Measurements from ENCODE around the gene LRMDA. TPM values are rescaled to one million over a fixed set of nuclear protein-coding genes. Genes with fewer than 3 reads are reported as not detected.
"Not testable (repeated sequence)": the region's sequence is repeated elsewhere in the genome, so short reads cannot be mapped to it uniquely, and the experiment has no call there.

The LRMDA gene
- total and polyA plus RNA-seq, 2 of the 8 experiments (the other 6 are each of a cell fraction or from before 2014, with no cell fraction given): 0.86 to 2.8 TPM

DNA sequence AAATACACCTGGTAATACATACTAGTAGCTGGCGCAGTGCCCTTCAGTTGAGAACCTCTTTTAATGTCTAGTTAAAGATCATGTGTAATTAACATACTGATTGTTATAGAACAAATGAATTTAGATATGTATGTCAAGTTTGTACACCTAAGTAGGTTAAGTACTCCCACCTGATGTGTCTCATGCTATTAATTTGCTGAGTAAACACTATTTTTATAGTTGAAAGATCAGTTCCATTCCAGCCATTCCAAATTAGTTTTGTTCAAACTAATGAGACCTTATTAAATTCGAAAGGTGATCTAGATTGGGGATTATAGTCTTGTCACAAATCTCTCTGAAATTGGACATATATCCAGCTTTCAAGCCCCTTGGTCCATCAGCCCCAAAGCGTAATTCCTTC, 710.0 kb downstream of the LRMDA start:
- no peaks in the 10 kb centered on the region for H3K79me2 ChIP-seq (ENCODE audit: control insufficient read depth in 1 of 2, insufficient read depth in 2 of 2, low read length in 2 of 2)
- H3K27ac ChIP-seq (ENCODE audit: low read depth, low read length): no peak overlapping the region
- no peak for DNase-seq (ENCODE audit: low read depth in 1 of 2, low spot score in 2 of 2)
- TF ChIP-seq POLR2A (IDR thresholded peaks at IDR 0.05; ENCODE audit: control extremely low read depth in 1 of 2, low read depth in 2 of 2, low read length in 2 of 2) (no peak), MAFK (IDR thresholded peaks at IDR 0.05; ENCODE audit: low read depth, low read length) (peak; percentile 55; the same call in 1 of the 2 replicates)
- POLR2A ChIA-PET (ENCODE audit: partially characterized antibody): interaction anchor here (1.3 kb wide), 1 partner anchor 8 kb away, joined by 5 read pairs; no protein-coding TSS in a partner anchor
- H4K8ac ChIP-seq (ENCODE audit: extremely low read depth, insufficient read depth, low read length): no peak overlapping the region
- H2BK12ac ChIP-seq (ENCODE audit: low read depth, low read length): no peak overlapping the region
- no peak overlapping the region for H3K4me2 ChIP-seq (ENCODE audit: insufficient read depth in 1 of 2, low read depth in 2 of 2, low read length in 2 of 2)
- H2AK5ac ChIP-seq (ENCODE audit: low read depth, low read length): no peak overlapping the region
- H3K27me3 ChIP-seq (replicated peaks in 1 of 4; ENCODE audit: control insufficient read depth in 3 of 4, extremely low read depth in 1 of 4, insufficient read depth in 3 of 4, low read length in 3 of 4): no peaks in the 10 kb centered on the region
- no peak overlapping the region for H3K56ac ChIP-seq (replicated peaks; ENCODE audit: insufficient read length, low read depth, low read length)
- no peak overlapping the region for H3K4me3 ChIP-seq (ENCODE audit: extremely low read depth in 1 of 4, insufficient read depth in 2 of 4, low read depth in 3 of 4, low read length in 4 of 4)
- H3K4me1 ChIP-seq (replicated peaks in 1 of 4; ENCODE audit: control insufficient read depth in 3 of 4, insufficient read depth in 4 of 4, low read length in 3 of 4): no peaks in the 10 kb centered on the region
- no peak for FAIRE-seq
- H3K23me2 ChIP-seq (ENCODE audit: low read depth, low read length): no peaks in the 10 kb centered on the region
- no peaks in the 10 kb centered on the region for H4K20me1 ChIP-seq (replicated peaks in 1 of 2; ENCODE audit: control insufficient read depth in 1 of 2, insufficient read depth in 2 of 2, low read length in 2 of 2)
- H3K4ac ChIP-seq (replicated peaks; ENCODE audit: insufficient read length, low read depth, low read length): no peak overlapping the region
- H2BK120ac ChIP-seq (replicated peaks; ENCODE audit: low read depth, low read length): no peak overlapping the region
- no peaks in the 10 kb centered on the region for H3K36me3 ChIP-seq (ENCODE audit: control insufficient read depth in 2 of 4, insufficient read depth in 4 of 4, low read length in 3 of 4)
- no peaks in the 10 kb centered on the region for H3K79me1 ChIP-seq (ENCODE audit: low read depth, low read length)
- H3K18ac ChIP-seq (ENCODE audit: extremely low read depth, low read length): no peak overlapping the region
- 95% methylated on average over 3 of the region's 3 CpGs; no CpG with 5 or more reads in 1 of the 2 experiments for WGBS, 2 experiments (ENCODE audit: extremely low coverage in 1 of 2, insufficient coverage in 1 of 2, insufficient read length in 1 of 2, insufficient replicate concordance in 2 of 2, low coverage in 1 of 2, low lambda C conversion rate in 2 of 2, missing lambda C conversion rate in 1 of 2)
- H2AFZ ChIP-seq (ENCODE audit: low read length): no peak overlapping the region
- H3K23ac ChIP-seq (ENCODE audit: insufficient read length): no peak overlapping the region
- no peak overlapping the region for H3K14ac ChIP-seq (ENCODE audit: insufficient read length)
- H2BK20ac ChIP-seq (ENCODE audit: low read length): no peak overlapping the region
- no peak overlapping the region for H2BK5ac ChIP-seq (ENCODE audit: low read depth, low read length)
- H3K9me3 ChIP-seq (ENCODE audit: insufficient read depth in 2 of 2, low read depth in 1 of 2, low read length in 1 of 2): no peaks in the 10 kb centered on the region
- no peak overlapping the region for H3K9ac ChIP-seq (replicated peaks in 1 of 4; ENCODE audit: extremely low read depth in 1 of 4, low read depth in 3 of 4, low read length in 3 of 4)
- no peak overlapping the region for H4K91ac ChIP-seq (replicated peaks; ENCODE audit: insufficient read length, low read length)
- H4K5ac ChIP-seq (ENCODE audit: insufficient read length, low read depth, low read length): no peak overlapping the region
- CTCF ChIA-PET (ENCODE audit: partially characterized antibody): interaction anchor here (1.5 kb wide), 1 partner anchor 162 kb away, joined by 4 read pairs; no protein-coding TSS in a partner anchor
- H2BK15ac ChIP-seq (ENCODE audit: low read length): no peak overlapping the region

DNA sequence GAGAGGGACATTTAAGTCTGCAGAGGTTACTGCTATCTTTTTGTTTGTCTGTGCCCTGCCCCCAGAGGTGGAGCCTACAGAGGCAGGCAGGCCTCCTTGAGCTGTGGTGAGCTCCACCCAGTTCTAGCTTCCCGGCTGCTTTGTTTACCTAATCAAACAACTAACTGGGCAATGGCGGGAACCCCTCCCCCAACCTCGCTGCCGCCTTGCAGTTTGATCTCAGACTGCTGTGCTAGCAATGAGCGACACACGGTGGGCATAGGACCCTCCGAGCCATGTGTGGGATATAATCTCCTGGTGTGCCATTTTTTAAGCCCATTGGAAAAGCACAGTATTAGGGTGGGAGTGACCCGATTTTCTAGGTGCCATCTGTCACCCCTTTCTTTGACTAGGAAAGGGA, 716.8 kb downstream of the LRMDA start:
- not testable (repeated sequence) for H3K79me2 ChIP-seq (ENCODE audit: control insufficient read depth in 1 of 2, insufficient read depth in 2 of 2, low read length in 2 of 2)
- CTCF ChIA-PET (ENCODE audit: partially characterized antibody): interaction anchor here (0.9 kb wide), 1 partner anchor 62 kb away, joined by 3 read pairs; no protein-coding TSS in a partner anchor
- WGBS, 2 experiments (ENCODE audit: extremely low coverage in 1 of 2, insufficient coverage in 1 of 2, insufficient read length in 1 of 2, insufficient replicate concordance in 2 of 2, low coverage in 1 of 2, low lambda C conversion rate in 2 of 2, missing lambda C conversion rate in 1 of 2): 99% methylated on average over 7 of the region's 8 CpGs; no CpG with 5 or more reads in 1 of the 2 experiments

More for the DNA sequence above, 716.8 kb downstream of the LRMDA start:
- POLR2A ChIA-PET (ENCODE audit: partially characterized antibody); DNase-seq (ENCODE audit: low read depth in 1 of 2, low spot score in 2 of 2); H3K27me3 ChIP-seq (replicated peaks in 1 of 4; ENCODE audit: control insufficient read depth in 3 of 4, extremely low read depth in 1 of 4, insufficient read depth in 3 of 4, low read length in 3 of 4); H3K18ac ChIP-seq (ENCODE audit: extremely low read depth, low read length); H4K8ac ChIP-seq (ENCODE audit: extremely low read depth, insufficient read depth, low read length); H2AK5ac ChIP-seq (ENCODE audit: low read depth, low read length); H3K36me3 ChIP-seq (ENCODE audit: control insufficient read depth in 2 of 4, insufficient read depth in 4 of 4, low read length in 3 of 4); H4K20me1 ChIP-seq (replicated peaks in 1 of 2; ENCODE audit: control insufficient read depth in 1 of 2, insufficient read depth in 2 of 2, low read length in 2 of 2); H3K4ac ChIP-seq (replicated peaks; ENCODE audit: insufficient read length, low read depth, low read length); H2AFZ ChIP-seq (ENCODE audit: low read length); H4K91ac ChIP-seq (replicated peaks; ENCODE audit: insufficient read length, low read length); H4K5ac ChIP-seq (ENCODE audit: insufficient read length, low read depth, low read length); FAIRE-seq; H3K56ac ChIP-seq (replicated peaks; ENCODE audit: insufficient read length, low read depth, low read length); H3K9ac ChIP-seq (replicated peaks in 1 of 4; ENCODE audit: extremely low read depth in 1 of 4, low read depth in 3 of 4, low read length in 3 of 4); H3K23me2 ChIP-seq (ENCODE audit: low read depth, low read length); H2BK120ac ChIP-seq (replicated peaks; ENCODE audit: low read depth, low read length); H3K4me3 ChIP-seq (ENCODE audit: extremely low read depth in 1 of 4, insufficient read depth in 2 of 4, low read depth in 3 of 4, low read length in 4 of 4); H3K23ac ChIP-seq (ENCODE audit: insufficient read length); H2BK12ac ChIP-seq (ENCODE audit: low read depth, low read length); H3K4me2 ChIP-seq (ENCODE audit: insufficient read depth in 1 of 2, low read depth in 2 of 2, low read length in 2 of 2); H3K27ac ChIP-seq (ENCODE audit: low read depth, low read length); H3K79me1 ChIP-seq (ENCODE audit: low read depth, low read length); H2BK5ac ChIP-seq (ENCODE audit: low read depth, low read length); H3K14ac ChIP-seq (ENCODE audit: insufficient read length); H2BK15ac ChIP-seq (ENCODE audit: low read length): not testable (repeated sequence)
- H3K4me1 ChIP-seq (replicated peaks in 1 of 4; ENCODE audit: control insufficient read depth in 3 of 4, insufficient read depth in 4 of 4, low read length in 3 of 4): peaks cover 11 to 14% (median 11%) of the 10 kb centered on the region in 4 experiments
- H3K9me3 ChIP-seq (ENCODE audit: insufficient read depth in 2 of 2, low read depth in 1 of 2, low read length in 1 of 2): peaks cover 13 to 16% of the 10 kb centered on the region in 2 experiments
- 0 out of 2 replicates have a peak overlapping the region, but pooled peaks have one; percentile 80 for H2BK20ac ChIP-seq (ENCODE audit: low read length)
